ENCODE results near the gene DYNC1H1. TPM values are rescaled to one million over a fixed set of nuclear protein-coding genes. Genes with fewer than 3 reads are reported as not detected.
A peak's percentile ranks its signal among the peaks of the same experiment; 100 is the strongest.

The DYNC1H1 gene
- total RNA-seq, 1 donor from 2014 or later = 735 TPM

- Mint-ChIP-seq H3K4me3 (ENCODE audit: unreplicated experiment) (no peak overlapping the region), H3K27ac (ENCODE audit: unreplicated experiment) (no peak overlapping the region), H3K36me3 (ENCODE audit: low read depth) (peaks cover 7% of the 10 kb centered on the region), H3K4me1 (ENCODE audit: low read depth) (peaks cover 2% of the 10 kb centered on the region), H3K27me3 (ENCODE audit: low read depth) (no peaks in the 10 kb centered on the region), H3K9me3 (ENCODE audit: low read depth) (no peaks in the 10 kb centered on the region)
- DNase-seq (ENCODE audit: low spot score) = no peak
- TF ChIP-seq CTCF (IDR thresholded peaks at IDR 0.05) = no peak
Observed at GRCh38 chr14:101926620-101927019, 37.8 kb upstream of the DYNC1H1 start.

- no peak overlapping the region for H3K4me3 Mint-ChIP-seq (ENCODE audit: unreplicated experiment)
- no peaks in the 10 kb centered on the region for H3K27me3 Mint-ChIP-seq (ENCODE audit: low read depth)
- DNase-seq (ENCODE audit: low spot score) = peak; percentile 55
- peaks cover 2% of the 10 kb centered on the region for H3K4me1 Mint-ChIP-seq (ENCODE audit: low read depth)
- TF ChIP-seq CTCF (IDR thresholded peaks at IDR 0.05) = no peak
- no peaks in the 10 kb centered on the region for H3K9me3 Mint-ChIP-seq (ENCODE audit: low read depth)
- H3K36me3 Mint-ChIP-seq (ENCODE audit: low read depth) = peaks cover 3% of the 10 kb centered on the region
- no peak overlapping the region for H3K27ac Mint-ChIP-seq (ENCODE audit: unreplicated experiment)
Observed at GRCh38 chr14:101927859-101928258, 36.5 kb upstream of the DYNC1H1 start.

- Mint-ChIP-seq H3K36me3 (ENCODE audit: low read depth) (no peaks in the 10 kb centered on the region), H3K9me3 (ENCODE audit: low read depth) (no peaks in the 10 kb centered on the region), H3K4me1 (ENCODE audit: low read depth) (peaks cover 2% of the 10 kb centered on the region), H3K4me3 (ENCODE audit: unreplicated experiment) (no peak overlapping the region), H3K27ac (ENCODE audit: unreplicated experiment) (no peak overlapping the region), H3K27me3 (ENCODE audit: low read depth) (no peaks in the 10 kb centered on the region)
- DNase-seq (ENCODE audit: low spot score) = peak; percentile 77
- TF ChIP-seq CTCF (IDR thresholded peaks at IDR 0.05) = no peak
Observed at GRCh38 chr14:101928415-101928841, 35.9 kb upstream of the DYNC1H1 start.

- TF ChIP-seq CTCF (IDR thresholded peaks at IDR 0.05) = no peak
- Mint-ChIP-seq H3K9me3 (ENCODE audit: low read depth) (no peaks in the 10 kb centered on the region), H3K27ac (ENCODE audit: unreplicated experiment) (no peak overlapping the region), H3K27me3 (ENCODE audit: low read depth) (no peaks in the 10 kb centered on the region), H3K4me1 (ENCODE audit: low read depth) (peaks cover 2% of the 10 kb centered on the region), H3K4me3 (ENCODE audit: unreplicated experiment) (no peak overlapping the region), H3K36me3 (ENCODE audit: low read depth) (no peaks in the 10 kb centered on the region)
- DNase-seq (ENCODE audit: low spot score) = peak; percentile 38
Observed at GRCh38 chr14:101929096-101929495, 35.3 kb upstream of the DYNC1H1 start.

GRCh38 chr14:101929946-101930345 is 34.4 kb upstream of the DYNC1H1 start:
- H3K27me3 Mint-ChIP-seq (ENCODE audit: low read depth) = no peaks in the 10 kb centered on the region
- no peak overlapping the region for H3K4me3 Mint-ChIP-seq (ENCODE audit: unreplicated experiment)
- H3K27ac Mint-ChIP-seq (ENCODE audit: unreplicated experiment) = no peak overlapping the region
- no peaks in the 10 kb centered on the region for H3K9me3 Mint-ChIP-seq (ENCODE audit: low read depth)
- no peak for TF ChIP-seq CTCF (IDR thresholded peaks at IDR 0.05)
- H3K4me1 Mint-ChIP-seq (ENCODE audit: low read depth) = peaks cover 2% of the 10 kb centered on the region
- no peaks in the 10 kb centered on the region for H3K36me3 Mint-ChIP-seq (ENCODE audit: low read depth)
- DNase-seq (ENCODE audit: low spot score) = peak; percentile 82
